Liver (tissue), 10 donors: ENCODE data around the gene TPCN1. TPM values are rescaled to one million over a fixed set of nuclear protein-coding genes. Genes with fewer than 3 reads are reported as not detected.

Source experiments
- DNase-seq: peaks from one replicate; pipeline ENCODE4 v3.0.0-alpha.2; 2017; ENCODE audit warnings: low spot score
- H3K27ac ChIP-seq, 2 donors: one replicate each; pipeline ENCODE4 v1.7.0; 2013; ENCODE audit warnings: inconsistent platforms in 2 of 2, low read length in 2 of 2, control low read depth in 1 of 2, low read depth in 1 of 2, mild to moderate bottlenecking in 1 of 2
- H3K27me3 ChIP-seq, 4 donors: one replicate each; pipeline versions ENCODE4 v1.6.1 to v1.7.0; 2013; ENCODE audit warnings: low read length in 3 of 4, inconsistent platforms in 1 of 4, mild to moderate bottlenecking in 1 of 4, moderate library complexity in 1 of 4; ENCODE audit not compliant: control insufficient read depth in 4 of 4, insufficient read depth in 4 of 4
- H3K36me3 ChIP-seq, 4 donors: one replicate each; pipeline versions ENCODE4 v1.6.1 to v1.7.0; 2013; ENCODE audit warnings: low read length in 3 of 4, mild to moderate bottlenecking in 3 of 4, low read depth in 1 of 4, moderate library complexity in 1 of 4; ENCODE audit not compliant: control insufficient read depth in 4 of 4, insufficient read depth in 3 of 4
- H3K4me1 ChIP-seq, 4 donors: one replicate each; pipeline versions ENCODE4 v1.6.1 to v1.7.0; 2013; ENCODE audit warnings: low read length in 3 of 4, mild to moderate bottlenecking in 3 of 4, moderate library complexity in 1 of 4; ENCODE audit not compliant: control insufficient read depth in 4 of 4, insufficient read depth in 4 of 4
- H3K4me3 ChIP-seq, 3 donors: one replicate each; pipeline versions ENCODE4 v1.6.1 to v1.7.0; 2013; ENCODE audit warnings: low read length in 3 of 3, control low read depth in 1 of 3, low read depth in 1 of 3, mild to moderate bottlenecking in 1 of 3
- H3K9ac ChIP-seq, 2 donors: one replicate each; pipeline ENCODE4 v1.7.0; 2013; ENCODE audit warnings: low read length in 2 of 2, mild to moderate bottlenecking in 2 of 2, moderate library complexity in 2 of 2, control low read depth in 1 of 2, low read depth in 1 of 2
- H3K9me3 ChIP-seq, 4 donors: one replicate each; pipeline versions ENCODE4 v1.6.1 to v1.7.0; 2013; ENCODE audit warnings: low read length in 3 of 4; ENCODE audit not compliant: control insufficient read depth in 4 of 4
- WGBS: extraction: QIAGEN DNeasy Blood & Tissue Kit; methylation state at CpG from one replicate; pipeline ENCODE4 v1.1.7; 2013; 5-methylcytosine and 5-hydroxymethylcytosine counted together
- polyA plus RNA-seq, 2 donors: library from polyadenylated mRNA; stranded (reverse) in 1 of 2; unstranded in 1 of 2; fragments of 200-250 nt in 1 of 2; fragments of >200 nt in 1 of 2; fragmentation: Nextera tagmentation in 1 of 2; extraction: Ambion mirVana in 1 of 2; gene quantifications; one replicate each; pipeline versions ENCODE4 v1.2.1 to v1.2.3, GENCODE V29; 2013 to 2015
- small RNA-seq: library from RNA; depleted of rRNA; stranded (forward); fragments of <200 nt; gene quantifications from one replicate; pipeline ENCODE3, GENCODE V24; 2014
- total RNA-seq, 2 donors: library from RNA; depleted of rRNA; stranded (reverse); fragments of >200 nt; gene quantifications; one replicate each; pipeline ENCODE4 v1.2.3, GENCODE V29; 2014
- TF ChIP-seq, protein P1 (sequence below): IDR thresholded peaks from 2 replicates; pipeline ENCODE4 v1.6.1; 2016; ENCODE audit warnings: antibody characterized with exemption, mild to moderate bottlenecking
- donor health status: healthy.
- donor health status: healthy.
- donor health status: healthy.
- donor health status: healthy.
- donor health status: healthy.

The TPCN1 gene
- total and polyA plus RNA-seq, 4 donors, result 8.6 to 19.2 (median 13.7) TPM

DNA sequence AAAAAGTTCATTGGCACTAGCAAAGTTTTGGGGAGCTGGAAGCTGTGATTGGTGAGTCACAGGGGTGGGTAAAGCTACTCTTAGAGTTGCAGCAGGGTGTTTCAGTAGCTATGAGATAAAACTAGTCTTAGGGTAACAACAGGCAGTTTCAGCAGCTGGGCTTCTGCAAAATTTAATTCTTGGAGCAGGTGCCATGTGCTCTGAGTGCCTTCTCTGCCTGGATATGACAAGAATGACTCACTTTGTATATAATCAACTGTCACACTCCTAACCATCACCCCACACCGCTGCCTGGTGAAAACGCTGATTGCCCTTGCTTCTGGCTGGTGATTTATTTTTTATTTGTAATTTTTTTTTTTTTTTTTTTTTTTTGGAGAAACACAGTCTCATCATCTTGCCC is 126.6 kb downstream of the TPCN1 start:
- H3K27me3 ChIP-seq, result no peaks in the 10 kb centered on the region
- TF ChIP-seq, protein P1, sequence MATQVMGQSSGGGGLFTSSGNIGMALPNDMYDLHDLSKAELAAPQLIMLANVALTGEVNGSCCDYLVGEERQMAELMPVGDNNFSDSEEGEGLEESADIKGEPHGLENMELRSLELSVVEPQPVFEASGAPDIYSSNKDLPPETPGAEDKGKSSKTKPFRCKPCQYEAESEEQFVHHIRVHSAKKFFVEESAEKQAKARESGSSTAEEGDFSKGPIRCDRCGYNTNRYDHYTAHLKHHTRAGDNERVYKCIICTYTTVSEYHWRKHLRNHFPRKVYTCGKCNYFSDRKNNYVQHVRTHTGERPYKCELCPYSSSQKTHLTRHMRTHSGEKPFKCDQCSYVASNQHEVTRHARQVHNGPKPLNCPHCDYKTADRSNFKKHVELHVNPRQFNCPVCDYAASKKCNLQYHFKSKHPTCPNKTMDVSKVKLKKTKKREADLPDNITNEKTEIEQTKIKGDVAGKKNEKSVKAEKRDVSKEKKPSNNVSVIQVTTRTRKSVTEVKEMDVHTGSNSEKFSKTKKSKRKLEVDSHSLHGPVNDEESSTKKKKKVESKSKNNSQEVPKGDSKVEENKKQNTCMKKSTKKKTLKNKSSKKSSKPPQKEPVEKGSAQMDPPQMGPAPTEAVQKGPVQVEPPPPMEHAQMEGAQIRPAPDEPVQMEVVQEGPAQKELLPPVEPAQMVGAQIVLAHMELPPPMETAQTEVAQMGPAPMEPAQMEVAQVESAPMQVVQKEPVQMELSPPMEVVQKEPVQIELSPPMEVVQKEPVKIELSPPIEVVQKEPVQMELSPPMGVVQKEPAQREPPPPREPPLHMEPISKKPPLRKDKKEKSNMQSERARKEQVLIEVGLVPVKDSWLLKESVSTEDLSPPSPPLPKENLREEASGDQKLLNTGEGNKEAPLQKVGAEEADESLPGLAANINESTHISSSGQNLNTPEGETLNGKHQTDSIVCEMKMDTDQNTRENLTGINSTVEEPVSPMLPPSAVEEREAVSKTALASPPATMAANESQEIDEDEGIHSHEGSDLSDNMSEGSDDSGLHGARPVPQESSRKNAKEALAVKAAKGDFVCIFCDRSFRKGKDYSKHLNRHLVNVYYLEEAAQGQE, result no peak
- no peak for DNase-seq
- no peaks in the 10 kb centered on the region for H3K36me3 ChIP-seq
- no peak overlapping the region for H3K27ac ChIP-seq
- H3K9ac ChIP-seq, result no peak overlapping the region
- H3K4me3 ChIP-seq, result no peak overlapping the region
- H3K9me3 ChIP-seq, result no peaks in the 10 kb centered on the region
- WGBS, result 87% methylated on average over 2 of the region's 2 CpGs
- H3K4me1 ChIP-seq, result no peaks in the 10 kb centered on the region

Small RNAs within 50 kb of the gene (small RNA-seq; reads per million reads assigned to genes)
- gene MIR6762, result not detected
- not detected for gene RF00019

Other genes with a start within 250 kb of the TPCN1 start
- 1 to 10 TPM; 4.9 to 8.8 TPM for gene OAS2, start 242.9 kb upstream of the TPCN1 start, total RNA-seq
- 1 to 10 TPM; 3.3 to 9.4 TPM for gene OAS2, start 242.9 kb upstream of the TPCN1 start, polyA plus RNA-seq
- gene DTX1, start 164.7 kb upstream of the TPCN1 start, total RNA-seq, result 10 to 100 TPM in 1 of 2 donors, 1 to 10 TPM in 1; 2.1 to 16.6 TPM
- 10 to 100 TPM in 1 of 2 donors, 1 to 10 TPM in 1; 3.5 to 33.2 TPM for gene DTX1, start 164.7 kb upstream of the TPCN1 start, polyA plus RNA-seq
- under 1 TPM; 0.25 to 0.33 TPM for gene RASAL1, start 85.7 kb upstream of the TPCN1 start, total RNA-seq
- gene RASAL1, start 85.7 kb upstream of the TPCN1 start, polyA plus RNA-seq, result under 1 TPM; 0.20 to 0.26 TPM
- under 1 TPM in 1 of 2 donors, not detected in 1; 0.19 TPM for gene CFAP73, start 71.7 kb upstream of the TPCN1 start, total RNA-seq
- gene CFAP73, start 71.7 kb upstream of the TPCN1 start, polyA plus RNA-seq, result under 1 TPM in 1 of 2 donors, not detected in 1; 0.18 TPM
- 10 to 100 TPM; 20.2 to 20.5 TPM for gene DDX54, start 36.0 kb upstream of the TPCN1 start, total RNA-seq
- 10 to 100 TPM; 22.8 to 28.4 TPM for gene DDX54, start 36.0 kb upstream of the TPCN1 start, polyA plus RNA-seq
- gene RITA1, start 35.7 kb upstream of the TPCN1 start, total RNA-seq, result 10 to 100 TPM; 10.6 to 13.8 TPM
- 10 to 100 TPM; 16.0 to 18.1 TPM for gene RITA1, start 35.7 kb upstream of the TPCN1 start, polyA plus RNA-seq
- gene SLC8B1, start 113.6 kb downstream of the TPCN1 start, total RNA-seq, result 10 to 100 TPM; 13.7 to 23.8 TPM
- gene SLC8B1, start 113.6 kb downstream of the TPCN1 start, polyA plus RNA-seq, result 10 to 100 TPM in 1 of 2 donors, 1 to 10 TPM in 1; 9.9 to 14.7 TPM
- 10 to 100 TPM; 21.5 to 31.2 TPM for gene PLBD2, start 137.1 kb downstream of the TPCN1 start, total RNA-seq
- gene PLBD2, start 137.1 kb downstream of the TPCN1 start, polyA plus RNA-seq, result 10 to 100 TPM; 12.1 to 17.7 TPM
- gene SDS, start 182.4 kb downstream of the TPCN1 start, total RNA-seq, result 10 to 100 TPM in 1 of 2 donors, under 1 TPM in 1; 0.65 to 70.4 TPM
- gene SDS, start 182.4 kb downstream of the TPCN1 start, polyA plus RNA-seq, result 100 to 1,000 TPM in 1 of 2 donors, 10 to 100 TPM in 1; 85.3 to 433 TPM
- 10 to 100 TPM; 22.4 to 25.9 TPM for gene SDSL, start 200.9 kb downstream of the TPCN1 start, total RNA-seq
- gene SDSL, start 200.9 kb downstream of the TPCN1 start, polyA plus RNA-seq, result 10 to 100 TPM; 41.4 to 93.1 TPM